Sigmoid colon (tissue), 4 donors: ENCODE data around the gene PGBD5.

Experiments
- EP300 ChIP-seq, 4 donors: sonication (generic); formaldehyde crosslinking; IDR thresholded peaks; one replicate each; pipeline ENCODE4 v1.6.1; 2017; ENCODE audit warnings: antibody characterized with exemption in 4 of 4
- POLR2A ChIP-seq, 2 donors: fragments of 450-650 bp; IDR thresholded peaks; one replicate each; pipeline ENCODE4 v1.6.1; 2016; ENCODE audit warnings: antibody characterized with exemption in 2 of 2, mild to moderate bottlenecking in 2 of 2, moderate library complexity in 2 of 2
- POLR2AphosphoS5 ChIP-seq, 4 donors: sonication (generic); formaldehyde crosslinking; IDR thresholded peaks; one replicate each; pipeline ENCODE4 v1.6.1; 2017; ENCODE audit warnings: antibody characterized with exemption in 4 of 4
- TF ChIP-seq, protein P1 (sequence below), 4 experiments: fragments of 450-650 bp in 3 of 4; fragments of 200-600 bp in 1 of 4; IDR thresholded peaks; one replicate each; pipeline ENCODE4 v1.5.1; 2016 to 2019; ENCODE audit warnings: antibody characterized with exemption in 4 of 4, mild to moderate bottlenecking in 3 of 4, moderate library complexity in 2 of 4

DNA sequence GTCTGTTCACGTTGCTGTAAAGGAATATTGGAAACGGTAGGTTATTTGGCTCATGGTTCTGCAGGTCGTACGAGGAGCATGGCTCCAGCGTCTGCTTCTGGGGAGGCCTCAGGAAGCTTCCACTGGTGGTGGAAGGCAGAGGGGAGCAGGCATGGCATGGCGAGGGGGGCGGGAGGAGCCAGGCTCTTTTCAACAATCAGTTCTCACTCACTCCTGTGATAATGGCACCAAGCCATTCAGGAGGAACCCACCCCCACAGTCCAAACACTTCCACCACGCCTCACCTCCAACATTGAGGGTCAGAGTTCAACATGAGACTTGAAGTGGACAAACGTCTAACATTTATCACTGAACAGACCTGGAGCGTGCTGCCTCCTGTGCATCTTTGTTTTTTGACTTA is 141.2 kb downstream of the PGBD5 start:
- TF ChIP-seq, protein P1, sequence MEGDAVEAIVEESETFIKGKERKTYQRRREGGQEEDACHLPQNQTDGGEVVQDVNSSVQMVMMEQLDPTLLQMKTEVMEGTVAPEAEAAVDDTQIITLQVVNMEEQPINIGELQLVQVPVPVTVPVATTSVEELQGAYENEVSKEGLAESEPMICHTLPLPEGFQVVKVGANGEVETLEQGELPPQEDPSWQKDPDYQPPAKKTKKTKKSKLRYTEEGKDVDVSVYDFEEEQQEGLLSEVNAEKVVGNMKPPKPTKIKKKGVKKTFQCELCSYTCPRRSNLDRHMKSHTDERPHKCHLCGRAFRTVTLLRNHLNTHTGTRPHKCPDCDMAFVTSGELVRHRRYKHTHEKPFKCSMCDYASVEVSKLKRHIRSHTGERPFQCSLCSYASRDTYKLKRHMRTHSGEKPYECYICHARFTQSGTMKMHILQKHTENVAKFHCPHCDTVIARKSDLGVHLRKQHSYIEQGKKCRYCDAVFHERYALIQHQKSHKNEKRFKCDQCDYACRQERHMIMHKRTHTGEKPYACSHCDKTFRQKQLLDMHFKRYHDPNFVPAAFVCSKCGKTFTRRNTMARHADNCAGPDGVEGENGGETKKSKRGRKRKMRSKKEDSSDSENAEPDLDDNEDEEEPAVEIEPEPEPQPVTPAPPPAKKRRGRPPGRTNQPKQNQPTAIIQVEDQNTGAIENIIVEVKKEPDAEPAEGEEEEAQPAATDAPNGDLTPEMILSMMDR (IDR thresholded peaks at IDR 0.05): no peak
- TF ChIP-seq POLR2A (IDR thresholded peaks at IDR 0.05) (no peak), POLR2AphosphoS5 (IDR thresholded peaks at IDR 0.05) (no peak), EP300 (IDR thresholded peaks at IDR 0.05) (no peak)
